Neutrophil (primary cell): ENCODE data around the gene RNF32.
A peak's percentile ranks its signal among the peaks of the same experiment; 100 is the strongest.

Experiments used
- H3K27ac ChIP-seq: fragments of 200-600 bp; sonication (generic); 2 replicates; pipeline ENCODE4 v1.5.1; 2016; ENCODE audit warnings: mild to moderate bottlenecking, moderate library complexity
- H3K27me3 ChIP-seq: fragments of 200-600 bp; sonication (generic); 2 replicates; pipeline ENCODE4 v1.6.0; 2016; ENCODE audit warnings: mild to moderate bottlenecking
- H3K36me3 ChIP-seq: fragments of 200-600 bp; sonication (generic); 2 replicates; pipeline ENCODE4 v1.5.1; 2017
- H3K4me1 ChIP-seq, 2 experiments: fragments of 200-600 bp in 1 of 2; sonication (generic) in 1 of 2; 1 replicate in 1 of 2; 2 replicates in 1 of 2; pipeline versions ENCODE4 v1.5.1 to v1.6.1; 2013 to 2016; ENCODE audit warnings: low read depth in 1 of 2, low read length in 1 of 2, mild to moderate bottlenecking in 1 of 2, moderate library complexity in 1 of 2; ENCODE audit not compliant: control insufficient read depth in 1 of 2, insufficient read depth in 1 of 2
- H3K4me3 ChIP-seq, 2 experiments: fragments of 200-600 bp in 1 of 2; sonication (generic) in 1 of 2; 1 replicate in 1 of 2; 2 replicates in 1 of 2; pipeline ENCODE4 v1.5.1; 2013 to 2016; ENCODE audit warnings: low read depth in 1 of 2, low read length in 1 of 2, mild to moderate bottlenecking in 1 of 2, moderate library complexity in 1 of 2
- H3K9me3 ChIP-seq: fragments of 200-600 bp; sonication (generic); 2 replicates; pipeline ENCODE4 v1.5.1; 2016
- TF ChIP-seq, protein P1 (sequence below): fragments of 200-600 bp; sonication (generic); IDR thresholded peaks from 2 replicates; pipeline ENCODE4 v1.5.1; 2016; ENCODE audit warnings: antibody characterized with exemption

Gene RNF32

GRCh38 chr7:156640257-156640948, at the start of gene RNF32:
Gene RNF32, plus strand, starts transcription at chr7:156640774. Its CDS starts 3,104 bp downstream, at chr7:156643878.
- H3K4me1 ChIP-seq, result peaks cover 5 to 13% of the 10 kb centered on the region in 2 experiments
- peaks cover 66% of the 10 kb centered on the region for H3K27me3 ChIP-seq
- no peaks in the 10 kb centered on the region for H3K36me3 ChIP-seq
- no peaks in the 10 kb centered on the region for H3K9me3 ChIP-seq
- TF ChIP-seq, protein P1, sequence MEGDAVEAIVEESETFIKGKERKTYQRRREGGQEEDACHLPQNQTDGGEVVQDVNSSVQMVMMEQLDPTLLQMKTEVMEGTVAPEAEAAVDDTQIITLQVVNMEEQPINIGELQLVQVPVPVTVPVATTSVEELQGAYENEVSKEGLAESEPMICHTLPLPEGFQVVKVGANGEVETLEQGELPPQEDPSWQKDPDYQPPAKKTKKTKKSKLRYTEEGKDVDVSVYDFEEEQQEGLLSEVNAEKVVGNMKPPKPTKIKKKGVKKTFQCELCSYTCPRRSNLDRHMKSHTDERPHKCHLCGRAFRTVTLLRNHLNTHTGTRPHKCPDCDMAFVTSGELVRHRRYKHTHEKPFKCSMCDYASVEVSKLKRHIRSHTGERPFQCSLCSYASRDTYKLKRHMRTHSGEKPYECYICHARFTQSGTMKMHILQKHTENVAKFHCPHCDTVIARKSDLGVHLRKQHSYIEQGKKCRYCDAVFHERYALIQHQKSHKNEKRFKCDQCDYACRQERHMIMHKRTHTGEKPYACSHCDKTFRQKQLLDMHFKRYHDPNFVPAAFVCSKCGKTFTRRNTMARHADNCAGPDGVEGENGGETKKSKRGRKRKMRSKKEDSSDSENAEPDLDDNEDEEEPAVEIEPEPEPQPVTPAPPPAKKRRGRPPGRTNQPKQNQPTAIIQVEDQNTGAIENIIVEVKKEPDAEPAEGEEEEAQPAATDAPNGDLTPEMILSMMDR, result no peak
- no peak within 1 kb of the TSS for H3K27ac ChIP-seq
- peak within 1 kb of the TSS; percentile 77 to 82 for H3K4me3 ChIP-seq

- no peak overlapping the region for H3K4me3 ChIP-seq
- H3K27ac ChIP-seq, result no peak overlapping the region
- no peaks in the 10 kb centered on the region for H3K4me1 ChIP-seq
- no peaks in the 10 kb centered on the region for H3K9me3 ChIP-seq
- H3K27me3 ChIP-seq, result no peaks in the 10 kb centered on the region
- no peaks in the 10 kb centered on the region for H3K36me3 ChIP-seq
- TF ChIP-seq, protein P1, result no peak
Observed at GRCh38 chr7:156592155-156592884, 48.3 kb upstream of the RNF32 start.

DNA sequence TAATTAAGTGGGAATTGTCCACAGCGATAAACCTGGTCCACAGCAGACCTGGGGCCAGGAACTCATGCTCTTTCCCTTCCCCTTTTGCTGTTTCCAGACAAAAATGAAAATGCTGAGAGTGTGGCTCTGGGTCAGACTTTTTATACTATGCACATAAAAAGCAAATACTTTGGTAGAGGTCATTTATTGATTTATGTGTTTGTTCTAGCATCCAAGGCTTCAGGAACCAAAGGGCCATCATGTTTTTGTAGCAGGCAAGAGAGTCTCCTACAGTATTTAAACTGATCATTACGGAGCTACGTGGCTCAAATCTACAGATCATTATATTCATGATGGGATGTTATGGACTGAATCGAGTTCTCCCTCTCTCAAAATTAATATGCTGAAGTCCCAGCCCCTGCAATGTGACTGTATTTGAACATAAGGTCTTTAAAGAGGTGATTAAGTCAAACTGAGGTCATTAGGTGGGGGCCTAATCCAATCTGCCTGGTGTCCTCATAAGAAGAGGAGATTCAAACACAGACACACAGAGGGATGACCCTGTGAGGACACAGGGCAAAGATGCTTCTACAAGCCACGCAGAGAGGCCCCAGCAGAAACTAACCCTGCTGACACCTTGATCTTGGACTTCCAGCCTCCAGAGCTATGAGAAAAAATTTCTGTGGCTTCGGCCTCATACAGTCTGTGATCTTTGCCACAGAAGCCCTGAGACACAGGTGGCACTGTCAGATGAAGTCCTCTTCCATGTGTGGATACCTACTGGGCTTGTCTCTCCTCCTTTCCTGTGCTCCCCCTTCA, 46.1 kb upstream of the RNF32 start:
- no peaks in the 10 kb centered on the region for H3K36me3 ChIP-seq
- no peaks in the 10 kb centered on the region for H3K9me3 ChIP-seq
- no peak overlapping the region for H3K27ac ChIP-seq
- H3K4me3 ChIP-seq, result no peak overlapping the region
- TF ChIP-seq, protein P1, result no peak
- no peaks in the 10 kb centered on the region for H3K4me1 ChIP-seq
- H3K27me3 ChIP-seq, result no peaks in the 10 kb centered on the region

- Histone ChIP-seq H3K4me3 (no peak overlapping the region), H3K27me3 (peaks cover 9% of the 10 kb centered on the region), H3K36me3 (no peaks in the 10 kb centered on the region), H3K9me3 (no peaks in the 10 kb centered on the region), H3K4me1 (no peaks in the 10 kb centered on the region), H3K27ac (no peak overlapping the region)
- TF ChIP-seq, protein P1, result no peak
Observed at GRCh38 chr7:156600496-156600895, 40.1 kb upstream of the RNF32 start.

GRCh38 chr7:156602283-156602682, 38.3 kb upstream of the RNF32 start:
- Histone ChIP-seq H3K4me1 (no peaks in the 10 kb centered on the region), H3K36me3 (no peaks in the 10 kb centered on the region), H3K27ac (no peak overlapping the region), H3K27me3 (peaks cover 26% of the 10 kb centered on the region), H3K9me3 (no peaks in the 10 kb centered on the region), H3K4me3 (no peak overlapping the region)
- TF ChIP-seq, protein P1, result no peak
